Measurements from ENCODE around the gene CXCL10.

The CXCL10 gene

DNA sequence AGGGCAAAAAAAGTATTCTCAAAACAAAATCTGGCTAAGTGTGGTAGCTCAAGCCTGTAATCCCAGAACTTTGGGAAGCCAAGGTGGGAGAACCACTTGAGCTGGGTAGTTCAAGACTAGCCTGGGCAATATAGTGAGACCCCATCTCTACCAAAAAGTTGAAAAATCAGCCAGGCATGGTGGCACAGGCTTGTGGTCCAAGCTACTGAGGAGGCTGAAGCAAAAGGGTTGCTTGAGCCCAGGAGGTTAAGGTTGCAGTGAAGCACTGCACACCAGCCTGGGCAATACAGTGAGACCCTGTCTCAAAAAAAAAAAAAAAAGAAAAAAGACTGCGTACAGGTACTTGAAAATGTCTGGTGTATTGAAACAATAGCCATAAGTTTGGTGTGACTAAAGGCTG is 30.8 kb downstream of the CXCL10 start:
- no peak for DNase-seq (ENCODE audit: low read depth in 2 of 2)

DNA sequence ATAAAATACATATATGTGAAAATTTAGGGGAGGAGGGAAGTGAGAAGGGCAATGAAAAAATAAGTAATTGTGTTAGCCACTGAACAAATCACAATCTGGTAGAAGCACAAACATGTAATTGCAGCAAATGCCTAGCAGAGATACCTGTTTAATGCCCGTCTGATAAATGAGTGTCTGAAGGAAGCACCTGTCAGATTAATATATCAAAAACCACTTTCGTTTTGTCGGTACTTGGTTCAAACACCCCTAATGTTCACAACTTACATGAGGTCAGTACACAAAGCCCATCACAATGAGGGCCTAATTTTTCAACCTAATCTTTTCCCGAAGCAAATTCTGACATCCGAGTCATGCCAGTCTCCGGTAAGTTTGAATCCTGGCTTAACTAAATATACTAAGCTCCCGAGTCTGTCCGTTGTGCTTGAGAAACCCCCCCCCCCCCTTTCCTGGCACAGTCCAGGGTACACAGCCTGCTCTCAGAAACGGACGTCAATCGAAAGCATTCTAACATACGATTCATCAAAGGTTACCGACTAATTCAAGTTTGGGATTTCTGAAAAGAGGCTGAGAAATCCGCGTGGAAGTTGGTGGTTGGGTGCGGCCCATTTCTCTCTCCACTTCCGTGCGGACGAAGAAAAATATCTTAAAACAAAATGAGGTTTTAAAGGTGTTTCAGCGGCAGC is 33.3 kb downstream of the CXCL10 start:
- no peak for DNase-seq (ENCODE audit: low read depth in 2 of 2)

DNA sequence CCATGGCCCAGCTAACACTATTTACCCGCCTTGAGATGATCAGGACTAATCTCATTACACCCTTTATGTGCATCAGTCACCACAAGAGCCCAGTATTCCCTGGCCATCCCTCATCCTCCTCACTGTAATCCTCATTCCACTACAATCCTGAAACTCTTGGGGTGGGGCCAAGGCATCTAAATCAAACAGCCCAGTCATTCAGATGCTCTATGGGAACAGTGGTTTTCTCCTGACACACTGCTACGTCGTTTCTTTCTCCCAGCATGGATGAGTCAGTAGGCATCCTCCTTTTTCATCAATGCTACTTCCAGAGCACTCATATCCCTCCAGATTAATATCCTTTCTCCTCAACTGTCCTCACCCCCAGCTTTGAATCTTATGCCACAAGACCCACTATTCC is 38.2 kb downstream of the CXCL10 start:
- no peak for DNase-seq (ENCODE audit: low read depth in 2 of 2)

DNA sequence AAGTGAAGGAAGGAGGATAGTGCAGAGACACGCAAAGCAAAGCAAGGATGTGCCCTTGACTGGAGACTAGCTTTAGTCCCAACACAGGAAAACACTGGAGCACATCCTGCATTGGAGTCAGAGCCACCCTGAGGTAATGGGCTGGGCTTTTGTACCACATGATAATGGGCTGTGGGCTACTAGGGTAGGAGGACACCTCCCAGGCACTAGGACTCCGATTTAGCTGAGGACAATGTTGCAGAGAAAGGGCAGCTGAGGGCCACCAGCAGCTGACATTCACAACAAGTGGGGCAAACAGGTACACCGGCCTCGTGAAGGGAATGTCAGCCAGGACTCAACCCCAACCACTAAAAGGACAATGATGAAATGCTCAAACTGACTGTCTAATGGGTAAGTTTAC is 42.7 kb downstream of the CXCL10 start:
- DNase-seq (ENCODE audit: low read depth in 2 of 2) = no peak

DNA sequence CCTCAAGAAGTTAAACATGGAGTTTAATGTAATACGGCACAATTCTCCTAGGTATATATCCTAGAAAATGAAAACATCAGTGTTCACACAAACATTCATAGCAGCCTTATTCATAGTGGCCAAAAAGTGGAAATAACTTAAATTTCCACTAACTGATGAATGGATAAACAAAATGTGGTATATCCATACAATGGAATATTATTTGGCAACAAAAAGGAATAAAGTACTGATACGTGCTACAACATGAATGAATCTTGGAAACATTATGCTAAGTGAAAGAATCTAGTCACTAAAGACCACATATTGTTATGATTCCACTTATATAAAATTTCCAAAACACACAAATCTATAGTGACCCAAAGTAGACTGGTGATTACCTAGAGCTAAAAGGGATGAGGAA is 47.1 kb downstream of the CXCL10 start:
- DNase-seq (ENCODE audit: low read depth in 2 of 2) = no peak

DNA sequence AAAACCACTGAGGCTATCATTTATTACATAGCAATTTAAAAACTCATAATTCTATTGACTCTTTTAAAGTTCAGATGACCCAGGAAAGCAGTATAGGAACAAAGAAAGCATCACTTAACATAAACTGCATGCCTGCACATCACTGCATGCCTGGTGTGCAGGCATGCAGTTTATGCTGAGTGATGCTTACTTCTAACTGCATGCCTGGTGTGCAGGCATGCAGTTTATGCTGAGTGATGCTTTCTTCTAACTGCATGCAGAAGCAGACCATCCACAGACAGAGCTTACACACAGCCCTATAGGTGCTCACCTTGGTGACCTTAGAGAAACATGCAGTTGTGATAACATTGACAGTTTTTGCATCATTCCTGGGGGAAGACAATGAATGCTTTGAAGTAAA is 49.5 kb downstream of the CXCL10 start:
- DNase-seq (ENCODE audit: low read depth in 2 of 2) = no peak
